ENCODE results near the gene DRGX. TPM values are rescaled to one million over a fixed set of nuclear protein-coding genes. Genes with fewer than 3 reads are reported as not detected.

DRGX gene
- total RNA-seq, 1 donor from 2014 or later, result not detected

DNA sequence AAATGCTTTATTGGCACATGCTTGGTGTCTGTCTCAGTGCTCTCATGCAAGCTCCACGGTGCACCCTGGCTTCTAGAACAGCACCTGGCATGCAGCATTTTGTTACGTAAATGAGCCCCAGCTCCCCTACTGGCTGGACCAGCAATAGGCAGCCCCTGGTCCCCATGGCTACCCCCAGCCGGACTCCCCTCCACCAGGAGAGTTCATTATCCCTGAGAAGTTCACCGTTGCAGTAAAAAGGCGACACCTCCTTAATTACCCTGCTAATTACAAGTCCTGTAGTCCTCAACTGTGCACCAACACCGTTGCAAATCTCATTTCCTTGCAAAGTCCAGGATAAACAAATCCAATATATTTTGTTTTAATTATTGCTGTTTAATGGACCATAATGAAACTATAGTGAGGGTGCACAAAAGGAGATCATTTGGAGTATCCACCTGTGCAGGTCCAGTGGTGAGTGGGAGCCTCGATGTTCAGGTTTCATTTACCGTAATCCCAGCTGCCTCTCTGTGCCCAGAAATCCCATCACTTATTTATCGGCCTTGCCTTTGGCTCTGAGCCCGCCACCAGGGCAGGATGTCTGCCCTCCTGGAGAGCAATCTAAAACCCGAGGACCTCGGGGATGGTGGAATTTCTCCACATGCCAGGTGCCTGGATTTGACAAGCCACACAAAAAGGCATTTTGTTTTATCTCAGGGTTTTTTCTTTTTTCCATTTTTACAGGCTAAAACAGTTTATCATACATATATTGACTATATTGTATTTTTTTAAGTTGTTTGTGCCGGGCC is 12.8 kb upstream of the DRGX start:
- no peak for TF ChIP-seq CTCF (IDR thresholded peaks at IDR 0.05)
- Mint-ChIP-seq H3K4me3 (ENCODE audit: unreplicated experiment) (no peak overlapping the region), H3K9me3 (ENCODE audit: unreplicated experiment) (no peaks in the 10 kb centered on the region), H3K27me3 (ENCODE audit: unreplicated experiment) (peaks cover 64% of the 10 kb centered on the region), H3K27ac (ENCODE audit: unreplicated experiment) (no peak overlapping the region), H3K36me3 (ENCODE audit: unreplicated experiment) (no peaks in the 10 kb centered on the region), H3K4me1 (ENCODE audit: unreplicated experiment) (no peaks in the 10 kb centered on the region)
- no peak for DNase-seq (ENCODE audit: extremely low spot score, unreplicated experiment)

DNA sequence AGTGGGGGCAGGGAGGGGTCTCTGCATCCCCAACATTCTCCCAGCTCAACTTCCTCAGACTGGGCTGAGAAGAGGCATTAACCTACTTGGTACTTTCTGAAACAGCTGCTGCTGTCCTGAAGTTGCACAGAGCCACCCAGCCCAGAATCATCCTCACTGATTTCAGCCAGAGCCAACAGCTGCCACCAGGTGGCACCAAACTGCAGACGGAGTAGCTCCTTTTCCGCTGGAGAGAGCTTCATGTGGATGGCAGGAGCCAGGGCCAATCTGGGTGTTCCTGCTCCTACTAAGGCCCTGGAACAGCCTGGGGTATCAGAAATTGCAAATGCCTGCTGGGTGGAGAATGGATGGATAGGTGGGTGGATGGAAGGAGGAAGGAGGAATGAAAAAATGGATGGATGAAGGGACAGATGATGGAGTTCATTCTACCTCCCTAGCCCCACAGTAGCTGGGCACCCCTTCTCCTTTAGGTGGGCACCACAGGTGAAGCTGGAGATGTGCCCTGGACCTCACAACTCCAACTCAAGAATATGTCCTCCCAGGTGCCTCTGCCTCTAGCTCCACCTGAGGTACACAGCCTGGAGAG is 11.8 kb upstream of the DRGX start:
- no peak overlapping the region for H3K4me3 Mint-ChIP-seq (ENCODE audit: unreplicated experiment)
- H3K27me3 Mint-ChIP-seq (ENCODE audit: unreplicated experiment), result peaks cover 70% of the 10 kb centered on the region
- no peaks in the 10 kb centered on the region for H3K9me3 Mint-ChIP-seq (ENCODE audit: unreplicated experiment)
- DNase-seq (ENCODE audit: extremely low spot score, unreplicated experiment), result peak; percentile 92
- H3K36me3 Mint-ChIP-seq (ENCODE audit: unreplicated experiment), result no peaks in the 10 kb centered on the region
- H3K27ac Mint-ChIP-seq (ENCODE audit: unreplicated experiment), result no peak overlapping the region
- H3K4me1 Mint-ChIP-seq (ENCODE audit: unreplicated experiment), result no peaks in the 10 kb centered on the region
- peak; percentile 91 for TF ChIP-seq CTCF (IDR thresholded peaks at IDR 0.05)

DNA sequence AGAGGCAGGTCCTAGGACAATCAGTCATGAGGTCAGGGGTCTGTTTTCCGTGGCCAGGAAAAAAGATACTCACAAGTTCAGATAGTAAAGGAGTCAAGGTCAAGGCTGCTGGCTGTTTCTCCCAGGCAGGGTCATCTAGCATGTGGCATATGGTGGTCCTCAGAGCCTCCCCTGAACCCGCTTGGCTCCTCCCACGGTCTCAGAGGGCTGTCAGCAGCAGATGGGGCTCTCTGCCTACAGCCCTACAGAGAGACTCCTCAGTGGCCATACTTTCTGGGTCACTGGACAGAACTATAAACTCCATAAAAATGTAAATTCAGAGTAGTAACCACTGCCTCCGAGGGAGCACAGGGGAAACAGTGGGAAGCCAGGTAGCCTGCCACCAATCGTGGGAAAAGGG is 11.3 kb upstream of the DRGX start:
- Mint-ChIP-seq H3K36me3 (ENCODE audit: unreplicated experiment) (no peaks in the 10 kb centered on the region), H3K4me3 (ENCODE audit: unreplicated experiment) (no peak overlapping the region), H3K9me3 (ENCODE audit: unreplicated experiment) (no peaks in the 10 kb centered on the region), H3K27ac (ENCODE audit: unreplicated experiment) (no peak overlapping the region), H3K4me1 (ENCODE audit: unreplicated experiment) (no peaks in the 10 kb centered on the region), H3K27me3 (ENCODE audit: unreplicated experiment) (peaks cover 72% of the 10 kb centered on the region)
- DNase-seq (ENCODE audit: extremely low spot score, unreplicated experiment), result peak; percentile 49
- no peak for TF ChIP-seq CTCF (IDR thresholded peaks at IDR 0.05)

- Mint-ChIP-seq H3K4me1 (ENCODE audit: unreplicated experiment) (no peaks in the 10 kb centered on the region), H3K27me3 (ENCODE audit: unreplicated experiment) (peaks cover 71% of the 10 kb centered on the region), H3K36me3 (ENCODE audit: unreplicated experiment) (no peaks in the 10 kb centered on the region), H3K9me3 (ENCODE audit: unreplicated experiment) (no peaks in the 10 kb centered on the region), H3K27ac (ENCODE audit: unreplicated experiment) (no peak overlapping the region), H3K4me3 (ENCODE audit: unreplicated experiment) (no peak overlapping the region)
- DNase-seq (ENCODE audit: extremely low spot score, unreplicated experiment), result no peak
- TF ChIP-seq CTCF (IDR thresholded peaks at IDR 0.05), result no peak
Observed at GRCh38 chr10:49404321-49404878, 8.5 kb upstream of the DRGX start.

DNA sequence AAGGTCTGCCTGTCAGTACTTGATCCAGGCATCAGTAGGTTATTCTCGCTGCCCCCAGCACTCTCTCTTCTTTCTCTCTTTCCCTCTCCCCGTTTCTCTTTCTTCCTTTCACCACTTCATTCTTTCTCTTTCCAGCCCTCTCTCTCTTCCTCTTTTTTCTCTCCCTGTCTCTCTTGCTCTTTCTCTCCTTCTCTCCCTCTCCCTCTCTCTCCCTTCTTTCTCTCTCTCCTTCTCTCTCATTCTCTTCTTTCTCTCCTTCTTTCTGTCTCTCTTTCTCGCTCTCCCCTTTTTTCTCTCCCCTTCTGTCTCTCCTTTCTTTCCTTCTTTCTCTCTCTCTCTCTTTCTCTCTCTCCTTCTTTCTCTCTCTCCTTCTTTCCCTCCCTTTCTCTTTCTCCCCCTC is 7.5 kb upstream of the DRGX start:
- Mint-ChIP-seq H3K9me3 (ENCODE audit: unreplicated experiment) (no peaks in the 10 kb centered on the region), H3K36me3 (ENCODE audit: unreplicated experiment) (no peaks in the 10 kb centered on the region), H3K27me3 (ENCODE audit: unreplicated experiment) (peaks cover 77% of the 10 kb centered on the region), H3K27ac (ENCODE audit: unreplicated experiment) (no peak overlapping the region), H3K4me1 (ENCODE audit: unreplicated experiment) (peaks cover 5% of the 10 kb centered on the region), H3K4me3 (ENCODE audit: unreplicated experiment) (no peak overlapping the region)
- no peak for TF ChIP-seq CTCF (IDR thresholded peaks at IDR 0.05)
- DNase-seq (ENCODE audit: extremely low spot score, unreplicated experiment), result no peak
